Measurements from ENCODE around the gene DGCR2.

GRCh38 chr22:19136915-19137314 lies 14.7 kb upstream of the DGCR2 start:
- TF ChIP-seq POLR2A (IDR thresholded peaks at IDR 0.05), result no peak
- no peak for TF ChIP-seq CTCF (IDR thresholded peaks at IDR 0.05)
- TF ChIP-seq POLR2AphosphoS5 (IDR thresholded peaks at IDR 0.05), result no peak
